ENCODE data around the gene RBKS.
"Not testable (repeated sequence)": the region's sequence is repeated elsewhere in the genome, so short reads cannot be mapped to it uniquely, and the experiment has no call there.

Gene RBKS

GRCh38 chr2:27796791-27797765 is 93.1 kb downstream of the RBKS start:
- no peak for DNase-seq

- no peak for DNase-seq
Measured at GRCh38 chr2:27795868-27796277, 94.3 kb downstream of the RBKS start.

GRCh38 chr2:27795093-27795834 is 94.9 kb downstream of the RBKS start:
- DNase-seq, result no peak

GRCh38 chr2:27792759-27793158 is 97.4 kb downstream of the RBKS start:
- DNase-seq, result no peak

- no peak for DNase-seq
Measured at GRCh38 chr2:27790796-27791195, 99.4 kb downstream of the RBKS start.

- no peak for DNase-seq
Measured at GRCh38 chr2:27782701-27783100, 107.5 kb downstream of the RBKS start.

GRCh38 chr2:27781496-27781895 is 108.7 kb downstream of the RBKS start:
- DNase-seq, result no peak

DNA sequence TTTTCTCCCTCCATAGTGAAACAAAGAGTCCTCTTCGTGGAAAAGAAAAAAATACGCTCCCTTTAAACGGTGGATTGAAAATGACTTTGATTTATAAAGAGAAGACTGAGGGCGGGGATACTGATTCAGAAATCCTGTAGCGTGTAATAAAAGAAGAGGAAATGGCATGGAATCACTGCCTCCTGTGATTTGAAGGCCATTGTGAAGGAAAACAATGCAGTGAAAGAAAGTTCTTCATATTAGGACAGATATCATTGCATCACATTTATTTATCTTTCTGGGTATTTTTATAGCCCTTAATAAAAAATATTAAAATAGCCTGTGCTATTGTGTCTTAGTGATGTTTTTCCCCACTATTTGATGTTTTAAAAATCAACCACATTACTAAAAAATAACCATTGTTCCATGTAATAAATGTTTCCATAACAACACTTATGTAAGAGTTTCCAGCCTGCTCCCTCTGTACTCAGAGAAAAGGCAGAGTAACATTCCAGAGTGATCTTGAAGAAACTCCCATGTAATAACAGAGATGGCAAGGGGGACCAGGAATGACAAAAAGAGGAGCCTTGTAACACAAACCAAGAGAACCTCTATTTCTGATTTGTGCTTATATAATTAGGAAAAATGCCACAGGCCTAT is 110.7 kb downstream of the RBKS start:
- no peak for DNase-seq

GRCh38 chr2:27776696-27777095 is 113.5 kb downstream of the RBKS start:
- no peak for DNase-seq

GRCh38 chr2:27776097-27776496 is 114.1 kb downstream of the RBKS start:
- DNase-seq, result no peak

GRCh38 chr2:27773959-27774358 is 116.2 kb downstream of the RBKS start:
- no peak for DNase-seq

DNA sequence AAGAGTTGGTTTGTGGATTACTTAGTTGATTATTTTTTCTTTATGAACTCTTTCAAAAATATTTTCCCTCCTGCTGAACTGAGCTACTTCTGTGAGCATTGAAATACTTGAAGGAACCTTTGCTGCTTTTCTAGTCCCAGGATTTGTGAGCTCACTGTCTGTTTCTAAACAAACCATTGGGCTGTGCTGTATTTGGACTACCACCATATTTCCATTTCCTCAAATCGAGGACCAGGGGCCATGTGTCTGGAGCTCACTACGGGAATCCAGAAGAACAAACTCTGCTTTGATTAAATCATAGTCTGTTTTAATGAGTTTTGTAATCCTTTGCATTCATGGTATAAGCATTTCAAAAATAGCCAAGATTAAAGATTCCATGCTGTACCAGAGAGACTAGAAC is 117.4 kb downstream of the RBKS start:
- no peak for DNase-seq

GRCh38 chr2:27771548-27772335 is 118.4 kb downstream of the RBKS start, which contains the start of gene MRPL33:
MRPL33 (plus strand) TSS chr2:27771719; CDS start chr2:27771778, 59 bp downstream.
- peak; percentile 90 for DNase-seq

DNA sequence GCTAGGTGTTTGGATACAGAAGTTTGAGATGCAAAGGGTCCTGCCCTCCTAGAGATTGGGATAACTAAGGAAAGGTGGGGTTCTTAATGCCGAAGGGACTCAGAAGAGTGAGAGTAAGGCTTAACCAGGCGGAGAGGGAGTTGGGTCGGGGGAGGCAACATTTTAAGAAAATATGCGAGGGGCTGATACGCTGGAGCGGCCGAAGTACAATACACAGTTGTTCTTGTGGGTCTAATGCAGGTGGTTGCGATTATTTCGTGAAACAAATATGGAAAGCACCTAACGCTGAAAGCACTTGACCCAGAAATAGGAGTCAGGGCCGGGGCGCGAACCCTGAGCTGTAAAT is 119.0 kb downstream of the RBKS start:
- no peak for DNase-seq

DNA sequence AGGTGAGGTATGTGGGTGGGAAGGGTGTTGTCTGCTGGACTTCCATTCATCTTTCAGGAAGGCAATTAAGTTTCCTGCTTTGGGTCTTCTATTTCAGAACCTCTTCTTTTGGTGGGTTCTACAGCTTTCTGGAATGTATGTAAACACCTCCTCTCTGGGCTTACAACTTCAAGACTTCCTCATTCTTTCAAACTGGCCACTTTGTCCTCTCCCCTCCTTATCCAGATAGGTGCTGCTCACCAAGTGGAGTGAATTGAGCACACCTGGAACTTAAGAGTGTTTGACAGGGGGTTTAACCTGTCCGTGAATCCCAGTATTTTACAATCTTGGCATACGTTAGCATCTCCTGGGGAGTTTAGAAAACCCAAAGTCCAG is 123.9 kb downstream of the RBKS start:
- DNase-seq, result no peak

GRCh38 chr2:27765621-27766286 is 124.4 kb downstream of the RBKS start:
- DNase-seq, result peak; percentile 41

- DNase-seq, result not testable (repeated sequence)
Measured at GRCh38 chr2:27764526-27764925, 125.7 kb downstream of the RBKS start.

DNA sequence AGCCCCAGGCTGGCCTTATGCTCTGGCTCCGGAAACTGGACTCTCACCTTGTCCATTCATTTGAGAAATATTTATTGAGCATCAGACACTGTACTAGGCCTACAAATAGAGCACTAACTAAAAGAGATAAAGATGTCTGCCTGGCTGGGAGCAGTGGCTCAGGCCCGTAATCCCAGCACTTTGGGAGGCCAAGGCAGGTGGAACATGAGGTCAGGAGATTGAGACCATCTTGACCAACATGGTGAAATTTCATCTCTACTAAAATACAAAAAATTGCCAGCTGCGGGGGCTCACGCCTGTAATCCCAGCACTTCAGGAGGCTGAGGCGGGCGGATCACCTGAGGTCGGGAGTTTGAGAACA is 126.3 kb downstream of the RBKS start:
- no peak for DNase-seq

DNA sequence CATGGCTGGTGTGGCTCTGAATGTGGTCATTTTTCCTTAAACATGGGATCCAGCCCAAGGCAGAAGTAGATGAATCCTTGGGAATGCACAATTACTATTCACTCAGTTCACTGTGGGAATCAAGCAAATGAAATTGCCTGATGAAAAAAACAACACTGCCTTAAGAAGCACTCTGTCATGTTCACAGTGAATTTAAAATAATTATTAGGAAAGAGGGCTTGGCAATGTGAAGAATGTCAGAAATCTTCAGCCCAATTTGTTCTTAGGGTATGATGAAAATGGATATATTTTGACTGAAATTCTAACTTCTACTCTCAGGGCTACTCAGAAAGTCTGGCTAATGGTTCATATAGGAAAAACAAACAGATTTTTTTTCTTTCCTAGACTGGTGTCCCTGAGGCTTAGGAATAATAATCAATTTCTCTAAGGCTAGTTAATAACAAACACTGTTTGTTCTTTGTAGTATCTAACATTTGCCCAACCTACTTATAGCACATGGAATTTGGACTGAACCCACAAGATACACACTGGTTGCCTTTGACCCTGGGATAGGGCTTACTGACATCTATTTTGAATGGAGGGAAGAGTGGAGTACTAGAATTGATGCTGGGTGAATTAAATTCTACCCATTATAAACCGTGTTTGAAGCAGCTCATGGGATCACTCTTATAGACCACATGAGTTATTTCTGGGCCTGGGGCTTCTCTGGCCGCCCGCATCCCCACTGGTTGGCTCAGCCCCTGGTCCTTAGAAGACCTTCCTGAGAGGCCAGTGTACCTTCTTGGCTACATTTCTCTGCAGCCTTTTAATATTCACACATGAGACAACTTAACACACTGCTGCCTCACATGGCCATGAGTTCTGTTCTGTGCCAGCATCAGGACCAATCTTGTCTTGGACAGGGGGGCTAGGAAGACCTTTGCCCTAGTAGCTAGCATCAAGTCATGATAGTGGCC is 127.0 kb downstream of the RBKS start:
- DNase-seq, result no peak

GRCh38 chr2:27756544-27757498 is 133.4 kb downstream of the RBKS start:
- DNase-seq, result no peak

All from effector CD4-positive, alpha-beta T cell (primary cell).